GM23248 (cell line): ENCODE data around the gene SDHAF1. TPM values are rescaled to one million over a fixed set of nuclear protein-coding genes. Genes with fewer than 3 reads are reported as not detected.

ENCODE experiments used
- DNase-seq: peaks from one replicate; pipeline ENCODE4 v3.0.0-alpha.2; 2015
- H2AFZ ChIP-seq: fragments of 200-600 bp; sonication (generic); 2 replicates; pipeline ENCODE4 v1.6.1; 2016; ENCODE audit warnings: antibody characterized with exemption
- H3F3A ChIP-seq: fragments of 200-600 bp; sonication (generic); 2 replicates; pipeline ENCODE4 v1.6.1; 2016; ENCODE audit warnings: mild to moderate bottlenecking, antibody characterized with exemption, mixed run types; ENCODE audit not compliant: insufficient read depth
- H3K27ac ChIP-seq: fragments of 200-600 bp; sonication (generic); 2 replicates; pipeline ENCODE4 v1.5.1; 2016; ENCODE audit warnings: mild to moderate bottlenecking
- H3K27me3 ChIP-seq: fragments of 200-600 bp; sonication (generic); replicated peaks from 2 replicates; pipeline ENCODE4 v1.6.1; 2016; ENCODE audit warnings: mild to moderate bottlenecking; ENCODE audit not compliant: insufficient read depth
- H3K36me3 ChIP-seq: fragments of 200-600 bp; sonication (generic); 2 replicates; pipeline ENCODE4 v1.6.1; 2016; ENCODE audit warnings: low read depth, mild to moderate bottlenecking
- H3K4me1 ChIP-seq: fragments of 200-600 bp; sonication (generic); 2 replicates; pipeline ENCODE4 v1.6.1; 2016; ENCODE audit warnings: mild to moderate bottlenecking; ENCODE audit not compliant: insufficient read depth
- H3K4me2 ChIP-seq: fragments of 200-600 bp; sonication (generic); one replicate; pipeline ENCODE4 v1.6.1; 2016; ENCODE audit warnings: mild to moderate bottlenecking; ENCODE audit not compliant: unreplicated experiment
- H3K4me3 ChIP-seq: fragments of 200-600 bp; sonication (generic); 2 replicates; pipeline ENCODE4 v1.5.1; 2016; ENCODE audit warnings: mild to moderate bottlenecking
- H3K79me2 ChIP-seq: fragments of 200-600 bp; sonication (generic); 2 replicates; pipeline ENCODE4 v1.6.1; 2016; ENCODE audit warnings: mild to moderate bottlenecking; ENCODE audit not compliant: insufficient read depth
- H3K9ac ChIP-seq: fragments of 200-600 bp; sonication (generic); 2 replicates; pipeline ENCODE4 v1.6.1; 2016; ENCODE audit warnings: mild to moderate bottlenecking
- H3K9me2 ChIP-seq: fragments of 200-600 bp; sonication (generic); 2 replicates; pipeline ENCODE4 v1.6.1; 2016; ENCODE audit warnings: mixed run types, mild to moderate bottlenecking, moderate library complexity; ENCODE audit not compliant: insufficient read depth
- H3K9me3 ChIP-seq: fragments of 200-600 bp; sonication (generic); one replicate; pipeline ENCODE4 v1.6.1; 2017; ENCODE audit warnings: low read depth
- H4K20me1 ChIP-seq: fragments of 200-600 bp; sonication (generic); 2 replicates; pipeline ENCODE4 v1.6.0; 2016; ENCODE audit not compliant: insufficient read depth
- EZH2 ChIP-seq: fragments of 200-600 bp; sonication (generic); IDR thresholded peaks from 2 replicates; pipeline ENCODE4 v1.6.1; 2018; ENCODE audit warnings: antibody characterized with exemption, mild to moderate bottlenecking; ENCODE audit not compliant: insufficient read depth, poor library complexity, severe bottlenecking
- EZH2phosphoT487 ChIP-seq: fragments of 200-600 bp; sonication (generic); IDR thresholded peaks from 2 replicates; pipeline ENCODE4 v1.6.1; 2018; ENCODE audit warnings: antibody characterized with exemption, moderate library complexity, mild to moderate bottlenecking, low read depth; ENCODE audit not compliant: insufficient read depth
- WGBS, 2 experiments: methylation state at CpG; one replicate each; pipeline ENCODE4 v1.1.6; 2015 to 2017; ENCODE audit warnings: low lambda C conversion rate in 2 of 2, low coverage in 1 of 2; ENCODE audit errors: missing lambda C conversion rate in 2 of 2; 5-methylcytosine and 5-hydroxymethylcytosine counted together
- in situ Hi-C: fragments of 300-500 bp; cut with MboI; formaldehyde crosslinking; loops from 2 replicates; pipeline ENCODE4 v1.15.0; 2020
- polyA plus RNA-seq: library from polyadenylated mRNA; unstranded; fragments of >200 nt; fragmentation: Nextera tagmentation; extraction: Ambion mirVana; gene quantifications from 2 replicates; pipeline ENCODE4 v1.2.1, GENCODE V29; 2016
- total RNA-seq: library from RNA; depleted of rRNA; stranded (reverse); fragments of >200 nt; shearing (Covaris generic); gene quantifications from 2 replicates; pipeline ENCODE4 v1.2.3, GENCODE V29; 2014

The SDHAF1 gene
- total and polyA plus RNA-seq, 2 experiments from 2014 or later, result 17.2 to 49.7 TPM

DNA sequence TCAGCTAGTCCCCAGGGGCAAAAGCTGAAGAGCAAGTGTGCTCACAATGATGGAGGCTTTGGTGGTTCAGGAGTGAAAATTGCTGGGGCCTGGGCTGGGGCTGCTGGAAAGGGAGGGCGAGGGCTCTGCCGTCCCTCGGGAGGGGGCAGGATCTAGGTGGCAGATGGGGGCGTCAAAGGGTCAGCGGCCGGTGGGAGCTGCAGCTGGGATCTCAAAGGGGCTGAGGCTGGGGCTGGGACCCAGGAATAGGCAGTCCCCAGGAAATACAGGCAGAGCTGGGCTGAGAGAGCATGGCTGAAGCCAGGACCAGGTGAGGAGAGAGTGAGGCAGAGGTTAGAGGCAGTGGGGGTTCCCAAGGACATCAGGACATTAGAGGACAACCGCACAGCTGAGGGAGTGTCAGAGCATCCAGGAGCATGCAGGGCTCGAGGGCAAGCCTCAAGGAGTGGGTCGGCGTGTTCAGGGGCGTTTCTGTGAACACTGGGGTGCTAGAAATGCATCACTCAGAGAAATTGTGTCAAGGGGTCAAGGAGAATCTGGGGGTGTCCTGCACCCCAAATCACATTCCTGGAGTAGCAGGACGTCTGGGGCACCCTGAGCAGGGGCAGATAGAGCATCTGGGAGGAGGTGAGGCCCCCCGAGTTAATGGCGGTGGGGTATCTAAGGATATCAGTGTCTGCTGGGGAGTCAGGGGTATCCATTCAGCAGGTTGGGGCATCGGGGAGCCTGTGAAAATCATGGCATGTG, 14.8 kb downstream of the SDHAF1 start:
- H3K36me3 ChIP-seq, result no peaks in the 10 kb centered on the region
- H3K4me3 ChIP-seq, result peak overlapping the region; percentile 73
- H3K9me3 ChIP-seq, result no peaks in the 10 kb centered on the region
- H3K27ac ChIP-seq, result no peak overlapping the region
- 45 to 47% methylated on average over 15 of the region's 15 CpGs for WGBS, 2 experiments
- H3K79me2 ChIP-seq, result peaks cover 14% of the 10 kb centered on the region
- H3F3A ChIP-seq, result peaks cover 2% of the 10 kb centered on the region; the same call in 1 of the 2 replicates
- TF ChIP-seq EZH2 (no peak), EZH2phosphoT487 (no peak)
- no peaks in the 10 kb centered on the region for H3K9me2 ChIP-seq
- in situ Hi-C loops, result no loop called here
- peaks cover 4% of the 10 kb centered on the region; the same call in 1 of the 2 replicates for H3K4me1 ChIP-seq
- no peaks in the 10 kb centered on the region for H3K27me3 ChIP-seq
- peak overlapping the region; percentile 96 for H3K4me2 ChIP-seq
- H2AFZ ChIP-seq, result peak overlapping the region; percentile 75
- DNase-seq, result no peak
- peak overlapping the region; percentile 82 for H3K9ac ChIP-seq
- no peaks in the 10 kb centered on the region for H4K20me1 ChIP-seq

DNA sequence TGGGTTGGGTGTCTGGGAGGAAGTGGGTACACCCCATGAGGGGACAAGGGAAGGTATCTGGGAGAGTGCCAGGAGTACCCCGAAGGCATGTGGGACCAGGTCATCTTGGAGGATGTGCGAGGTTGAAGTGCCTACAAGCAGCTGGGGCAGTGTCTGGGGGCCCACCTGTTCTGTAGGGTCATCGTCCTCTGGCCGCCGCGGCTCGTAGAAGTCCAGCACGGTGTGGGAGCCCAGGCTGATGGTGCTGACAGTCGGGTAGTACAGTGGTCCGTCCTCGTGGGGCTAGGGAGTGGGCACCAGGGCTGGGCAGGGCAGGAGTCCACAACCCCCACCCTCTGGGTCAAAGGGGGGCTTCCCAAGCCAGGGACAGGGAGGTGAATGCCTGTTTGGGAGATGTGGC, 15.4 kb downstream of the SDHAF1 start:
- no peaks in the 10 kb centered on the region for H3K9me3 ChIP-seq
- H3K4me2 ChIP-seq, result no peak overlapping the region
- no peak for DNase-seq
- H3K9me2 ChIP-seq, result no peaks in the 10 kb centered on the region
- no peak overlapping the region for H3K27ac ChIP-seq
- H3K4me1 ChIP-seq, result peaks cover 4% of the 10 kb centered on the region; the same call in 1 of the 2 replicates
- H3K36me3 ChIP-seq, result no peaks in the 10 kb centered on the region
- H3K4me3 ChIP-seq, result no peak overlapping the region
- 93 to 94% methylated on average over 11 of the region's 11 CpGs for WGBS, 2 experiments
- no peaks in the 10 kb centered on the region for H4K20me1 ChIP-seq
- no peak overlapping the region for H3K9ac ChIP-seq
- no peak for TF ChIP-seq EZH2
- no peak for TF ChIP-seq EZH2phosphoT487
- peaks cover 14% of the 10 kb centered on the region for H3K79me2 ChIP-seq
- peaks cover 8% of the 10 kb centered on the region; the same call in 1 of the 2 replicates for H3F3A ChIP-seq
- in situ Hi-C loops, result no loop called here
- H3K27me3 ChIP-seq, result no peaks in the 10 kb centered on the region
- H2AFZ ChIP-seq, result no peak overlapping the region

DNA sequence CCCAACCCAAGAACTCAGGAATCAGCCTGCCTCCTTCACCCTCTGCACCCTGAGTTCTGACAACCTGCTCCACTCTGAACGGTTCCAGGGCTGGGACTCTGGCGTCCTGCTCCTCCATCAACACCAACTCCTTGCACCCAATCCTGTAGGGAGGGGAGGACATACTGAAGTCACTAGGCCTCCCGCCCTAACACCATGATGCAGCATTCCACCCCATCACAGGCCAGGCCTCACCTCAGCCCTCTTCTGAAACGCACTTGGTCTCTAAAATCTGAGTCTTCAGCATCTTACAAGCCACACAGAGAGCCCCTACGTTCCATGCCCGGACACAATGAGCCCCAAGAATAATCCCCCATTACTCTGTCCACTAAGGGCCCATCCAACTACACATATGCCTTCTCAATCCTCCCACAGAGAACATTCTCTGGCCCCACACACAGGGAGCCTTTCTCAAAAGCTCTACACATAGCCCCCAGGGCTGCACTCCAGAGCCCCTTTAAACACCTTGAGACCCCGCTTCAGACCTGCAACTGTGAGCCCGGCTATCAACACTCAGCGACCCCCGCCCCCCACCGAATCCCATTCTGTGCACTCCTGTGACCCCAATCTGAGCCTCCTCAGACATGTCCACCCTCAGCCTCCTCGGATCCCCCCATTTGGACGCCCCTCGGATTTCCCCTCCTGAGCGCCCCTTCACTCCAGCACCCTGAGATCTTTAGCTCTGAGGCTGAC, 18.5 kb downstream of the SDHAF1 start:
- Histone ChIP-seq H3K9ac (peak overlapping the region; percentile 91), H2AFZ (peak overlapping the region; percentile 89), H3K4me2 (peak overlapping the region; percentile 99), H4K20me1 (no peaks in the 10 kb centered on the region), H3K79me2 (peaks cover 14% of the 10 kb centered on the region), H3K36me3 (peaks cover 6% of the 10 kb centered on the region; the same call in 1 of the 2 replicates), H3K4me3 (peak overlapping the region; percentile 98), H3K9me3 (no peaks in the 10 kb centered on the region), H3K27me3 (no peaks in the 10 kb centered on the region), H3F3A (peaks cover 8% of the 10 kb centered on the region; the same call in 1 of the 2 replicates), H3K9me2 (no peaks in the 10 kb centered on the region), H3K27ac (peak overlapping the region; percentile 34), H3K4me1 (peaks cover 4% of the 10 kb centered on the region; the same call in 1 of the 2 replicates)
- in situ Hi-C loops, result no loop called here
- peak; percentile 28 for DNase-seq
- TF ChIP-seq EZH2phosphoT487 (no peak), EZH2 (no peak)
- whole genome bisulfite sequencing, 2 experiments, result 13 to 15% methylated on average over 15 of the region's 15 CpGs

DNA sequence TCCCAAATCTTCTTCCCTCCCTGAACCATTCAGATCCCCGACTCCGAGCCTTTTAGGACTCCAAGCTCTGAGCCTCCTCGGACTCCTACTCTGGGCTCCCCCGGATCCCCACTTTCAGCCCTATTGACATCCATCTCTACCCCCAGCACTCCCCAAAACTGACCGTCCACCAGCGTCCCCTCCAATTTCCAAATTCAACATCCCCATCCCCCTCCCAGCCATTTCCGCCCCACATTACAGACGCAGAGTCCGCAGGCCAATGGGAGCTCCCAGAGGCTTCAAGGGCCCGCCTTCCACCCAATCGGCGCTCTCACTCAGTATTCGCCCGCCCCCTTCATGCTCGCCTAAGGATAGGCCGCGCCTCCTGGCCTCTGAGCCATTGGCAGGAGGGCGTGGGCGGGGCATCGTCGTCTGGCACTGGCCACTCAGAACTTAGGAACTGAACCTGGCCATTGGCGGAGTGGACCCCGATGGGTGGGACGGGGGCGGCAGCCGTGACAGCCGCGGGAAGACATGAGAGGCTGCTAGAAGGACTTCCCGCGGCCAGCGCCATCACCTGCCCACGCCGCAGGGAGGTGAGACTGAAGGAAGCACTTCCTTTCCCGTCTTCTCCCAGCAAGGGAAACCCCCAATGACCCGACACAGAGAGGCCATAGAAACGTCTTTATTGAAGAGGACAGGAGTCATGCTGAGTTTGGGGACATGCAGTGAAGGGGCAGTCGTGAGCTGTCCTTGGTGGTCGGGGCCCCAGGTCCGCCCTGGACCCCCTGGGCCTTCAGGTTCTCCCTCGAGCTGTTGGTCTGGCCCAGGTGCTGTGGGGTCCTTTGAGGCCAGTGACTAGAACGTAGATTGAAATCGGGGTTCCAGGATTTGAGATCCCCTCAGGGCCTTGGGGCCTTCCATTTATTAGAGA, 19.3 kb downstream of the SDHAF1 start, which contains the start of gene ALKBH6:
ALKBH6 (minus strand) TSS at position 202 of the 913 bp plus-strand sequence. CDS start 816 bp downstream, outside the sequence.
- 2 to 4% methylated on average over 40 to 42 of the region's 42 CpGs for WGBS, 2 experiments
- H3F3A ChIP-seq, result peaks cover 8% of the 10 kb centered on the region; the same call in 1 of the 2 replicates
- H3K27me3 ChIP-seq, result no peaks in the 10 kb centered on the region
- peaks cover 14% of the 10 kb centered on the region for H3K79me2 ChIP-seq
- no peaks in the 10 kb centered on the region for H3K9me3 ChIP-seq
- H3K9ac ChIP-seq, result peak within 1 kb of the TSS; percentile 91
- H3K36me3 ChIP-seq, result peaks cover 6% of the 10 kb centered on the region; the same call in 1 of the 2 replicates
- DNase-seq, result peak; percentile 100
- in situ Hi-C loops, result no loop called here
- H4K20me1 ChIP-seq, result no peaks in the 10 kb centered on the region
- peak within 1 kb of the TSS; percentile 89 for H2AFZ ChIP-seq
- peak within 1 kb of the TSS; percentile 98 for H3K4me3 ChIP-seq
- H3K4me1 ChIP-seq, result no peaks in the 10 kb centered on the region
- no peaks in the 10 kb centered on the region for H3K9me2 ChIP-seq
- peak within 1 kb of the TSS; percentile 99 for H3K4me2 ChIP-seq
- peak within 1 kb of the TSS; percentile 34 for H3K27ac ChIP-seq
- TF ChIP-seq EZH2 (no peak), EZH2phosphoT487 (no peak)
